H1 (cell line): Measurements from ENCODE around the gene SMYD3. TPM values are rescaled to one million over a fixed set of nuclear protein-coding genes. Genes with fewer than 3 reads are reported as not detected.

Source experiments
- CTCF ChIA-PET: fragments of 300-600 bp; sonication (Branson Sonifier 250); formaldehyde crosslinking; loops from one replicate; lab custom pipeline; 2021; ENCODE audit not compliant: partially characterized antibody; lab: Charles Lee
- POLR2A ChIA-PET: fragments of 300-600 bp; sonication (Branson Sonifier 250); formaldehyde crosslinking; loops from one replicate; lab custom pipeline; 2021; ENCODE audit warnings: inconsistent platforms; ENCODE audit not compliant: partially characterized antibody; lab: Charles Lee
- DNase-seq, 2 experiments: peaks; one replicate each; pipeline versions ENCODE4 v3.0.0 to v3.0.0-alpha.2; 2010 to 2022; ENCODE audit warnings: low spot score in 2 of 2, low read depth in 1 of 2, mixed read lengths in 1 of 2
- FAIRE-seq: peaks from 2 replicates; lab custom pipeline; 2011; peaks lifted over from hg19 to GRCh38; lab: Jason Lieb, UNC
- H2AFZ ChIP-seq: 2 replicates; pipeline ENCODE4 v1.8.1; 2012; ENCODE audit warnings: low read length, inconsistent platforms
- H2AK5ac ChIP-seq: 2 replicates; pipeline ENCODE4 v1.6.1; 2013; ENCODE audit warnings: low read depth, low read length
- H2BK120ac ChIP-seq: replicated peaks from 2 replicates; pipeline ENCODE3; 2013; ENCODE audit warnings: low read depth, low read length, inconsistent platforms
- H2BK12ac ChIP-seq: 2 replicates; pipeline ENCODE4 v1.6.1; 2013; ENCODE audit warnings: low read depth, low read length
- H2BK15ac ChIP-seq: 2 replicates; pipeline ENCODE4 v1.6.1; 2013; ENCODE audit warnings: low read length
- H2BK20ac ChIP-seq: 2 replicates; pipeline ENCODE4 v1.6.1; 2013; ENCODE audit warnings: low read length
- H2BK5ac ChIP-seq: 2 replicates; pipeline ENCODE4 v1.6.1; 2013; ENCODE audit warnings: low read depth, low read length
- H3K14ac ChIP-seq: 2 replicates; pipeline ENCODE4 v1.6.1; 2013; ENCODE audit warnings: inconsistent platforms; ENCODE audit not compliant: insufficient read length
- H3K18ac ChIP-seq: 2 replicates; pipeline ENCODE4 v1.6.1; 2013; ENCODE audit warnings: low read length; ENCODE audit errors: extremely low read depth
- H3K23ac ChIP-seq: 2 replicates; pipeline ENCODE4 v1.6.1; 2013; ENCODE audit warnings: inconsistent platforms; ENCODE audit not compliant: insufficient read length
- H3K23me2 ChIP-seq: 2 replicates; pipeline ENCODE4 v1.6.1; 2013; ENCODE audit warnings: low read depth, low read length
- H3K27ac ChIP-seq: 2 replicates; pipeline ENCODE4 v1.6.1; 2011; ENCODE audit warnings: low read depth, low read length, inconsistent platforms
- H3K27me3 ChIP-seq, 4 experiments: replicated peaks in 1 of 4; 1 replicate in 1 of 4; 2 replicates in 3 of 4; pipeline versions ENCODE4 v1.6.1 to v1.8.1; 2011 to 2013; ENCODE audit warnings: low read length in 3 of 4, mild to moderate bottlenecking in 3 of 4, inconsistent platforms in 2 of 4, mixed read lengths in 2 of 4, moderate library complexity in 1 of 4; ENCODE audit not compliant: control insufficient read depth in 3 of 4, insufficient read depth in 3 of 4; ENCODE audit errors: extremely low read depth in 1 of 4
- H3K36me3 ChIP-seq, 4 experiments: 2 replicates each; pipeline versions ENCODE4 v1.6.1 to v1.8.1; 2011 to 2013; ENCODE audit warnings: mild to moderate bottlenecking in 4 of 4, low read length in 3 of 4, moderate library complexity in 2 of 4, control low read depth in 1 of 4, inconsistent platforms in 1 of 4; ENCODE audit not compliant: insufficient read depth in 4 of 4, control insufficient read depth in 2 of 4
- H3K4ac ChIP-seq: replicated peaks from 2 replicates; pipeline ENCODE3; 2013; ENCODE audit warnings: low read length, low read depth, mixed read lengths, inconsistent platforms; ENCODE audit not compliant: insufficient read length
- H3K4me1 ChIP-seq, 4 experiments: replicated peaks in 1 of 4; 1 replicate in 1 of 4; 2 replicates in 3 of 4; pipeline versions ENCODE4 v1.6.1 to v1.8.1; 2011 to 2013; ENCODE audit warnings: low read length in 3 of 4, inconsistent platforms in 2 of 4, mixed read lengths in 1 of 4; ENCODE audit not compliant: insufficient read depth in 4 of 4, control insufficient read depth in 3 of 4
- H3K4me2 ChIP-seq, 2 experiments: 2 replicates each; pipeline versions ENCODE4 v1.6.1 to v1.8.1; 2011 to 2013; ENCODE audit warnings: low read depth in 2 of 2, low read length in 2 of 2, control low read depth in 1 of 2, inconsistent platforms in 1 of 2, mild to moderate bottlenecking in 1 of 2; ENCODE audit not compliant: insufficient read depth in 1 of 2
- H3K4me3 ChIP-seq, 4 experiments: fragments of 200-600, 300-600 bp in 1 of 4; sonication (generic), shearing (Covaris generic), sonication (Bioruptor Twin) in 1 of 4; 2 replicates each; pipeline versions ENCODE4 v1.5.1 to v1.8.1; 2011 to 2016; ENCODE audit warnings: low read length in 4 of 4, low read depth in 3 of 4, control low read depth in 2 of 4, inconsistent platforms in 2 of 4, mild to moderate bottlenecking in 2 of 4, mixed read lengths in 1 of 4, moderate library complexity in 1 of 4; ENCODE audit not compliant: insufficient read depth in 2 of 4; ENCODE audit errors: extremely low read depth in 1 of 4
- H3K56ac ChIP-seq: replicated peaks from 2 replicates; pipeline ENCODE3; 2013; ENCODE audit warnings: low read depth, mild to moderate bottlenecking, mixed read lengths, low read length, inconsistent platforms; ENCODE audit not compliant: insufficient read length
- H3K79me1 ChIP-seq: 2 replicates; pipeline ENCODE4 v1.6.1; 2013; ENCODE audit warnings: low read depth, low read length, control low read depth
- H3K79me2 ChIP-seq, 2 experiments: 2 replicates each; pipeline versions ENCODE4 v1.6.1 to v1.8.1; 2012 to 2013; ENCODE audit warnings: low read length in 2 of 2, mild to moderate bottlenecking in 2 of 2, inconsistent platforms in 1 of 2; ENCODE audit not compliant: insufficient read depth in 2 of 2, control insufficient read depth in 1 of 2
- H3K9ac ChIP-seq, 4 experiments: replicated peaks in 1 of 4; 1 replicate in 1 of 4; 2 replicates in 3 of 4; pipeline versions ENCODE4 v1.6.1 to v1.8.1; 2011 to 2013; ENCODE audit warnings: low read depth in 3 of 4, low read length in 3 of 4, control low read depth in 2 of 4, mild to moderate bottlenecking in 2 of 4, moderate library complexity in 2 of 4, inconsistent platforms in 1 of 4; ENCODE audit errors: extremely low read depth in 1 of 4
- H3K9me3 ChIP-seq, 2 experiments: 2 replicates each; pipeline versions ENCODE4 v1.6.1 to v1.8.1; 2012 to 2013; ENCODE audit warnings: mild to moderate bottlenecking in 2 of 2, moderate library complexity in 2 of 2, control low read depth in 1 of 2, inconsistent platforms in 1 of 2, low read depth in 1 of 2, low read length in 1 of 2, mixed read lengths in 1 of 2; ENCODE audit not compliant: insufficient read depth in 2 of 2
- H4K20me1 ChIP-seq, 2 experiments: replicated peaks in 1 of 2; 2 replicates each; pipeline versions ENCODE3 to v1.8.1; 2011 to 2013; ENCODE audit warnings: inconsistent platforms in 2 of 2, low read length in 2 of 2, mild to moderate bottlenecking in 1 of 2; ENCODE audit not compliant: insufficient read depth in 2 of 2, control insufficient read depth in 1 of 2
- H4K5ac ChIP-seq: 2 replicates; pipeline ENCODE4 v1.6.1; 2013; ENCODE audit warnings: low read length, low read depth, mixed read lengths, inconsistent platforms; ENCODE audit not compliant: insufficient read length
- H4K8ac ChIP-seq: 2 replicates; pipeline ENCODE4 v1.8.0; 2013; ENCODE audit warnings: mild to moderate bottlenecking, moderate library complexity, low read length, inconsistent platforms; ENCODE audit not compliant: insufficient read depth; ENCODE audit errors: extremely low read depth
- H4K91ac ChIP-seq: replicated peaks from 2 replicates; pipeline ENCODE3; 2013; ENCODE audit warnings: low read length, mixed read lengths, inconsistent platforms; ENCODE audit not compliant: insufficient read length
- BRCA1 ChIP-seq: IDR thresholded peaks from 2 replicates; pipeline ENCODE4 v1.6.1; 2012; ENCODE audit warnings: low read depth, low read length, improper control_type of control experiment
- CEBPB ChIP-seq: IDR thresholded peaks from 2 replicates; pipeline ENCODE4 v1.6.1; 2012; ENCODE audit warnings: low read depth, low read length
- CHD1 ChIP-seq: IDR thresholded peaks from 2 replicates; pipeline ENCODE4 v1.6.1; 2012; ENCODE audit warnings: low read depth, low read length, improper control_type of control experiment
- HDAC6 ChIP-seq: IDR thresholded peaks from one replicate; pipeline ENCODE4 v1.7.1; 2012; ENCODE audit warnings: low read depth, mild to moderate bottlenecking, inconsistent platforms, low read length, moderate library complexity
- PHF8 ChIP-seq: fragments of 200-600 bp; sonication (generic); conservative IDR thresholded peaks from 2 replicates; pipeline ENCODE4 v1.7.1; 2012; ENCODE audit warnings: low read depth, mild to moderate bottlenecking, inconsistent platforms, low read length, moderate library complexity
- RAD21 ChIP-seq, 2 experiments: IDR thresholded peaks in 1 of 2; conservative IDR thresholded peaks in 1 of 2; 2 replicates each; pipeline ENCODE4 v1.6.1; 2011; ENCODE audit warnings: low read depth in 2 of 2, low read length in 2 of 2, improper control_type of control experiment in 1 of 2, inconsistent platforms in 1 of 2, mild to moderate bottlenecking in 1 of 2, moderate library complexity in 1 of 2
- TAF1 ChIP-seq: IDR thresholded peaks from 2 replicates; pipeline ENCODE4 v1.6.1; 2011; ENCODE audit warnings: mild to moderate bottlenecking, low read depth, low read length
- TAF7 ChIP-seq: optimal IDR thresholded peaks from 2 replicates; pipeline ENCODE3; 2011; ENCODE audit warnings: low read depth, mild to moderate bottlenecking, inconsistent platforms, low read length, moderate library complexity, borderline replicate concordance
- TBP ChIP-seq: IDR thresholded peaks from 2 replicates; pipeline ENCODE4 v1.6.1; 2011; ENCODE audit warnings: low read depth, low read length, improper control_type of control experiment
- ZNF274 ChIP-seq: IDR thresholded peaks from 2 replicates; pipeline ENCODE4 v1.7.0; 2012; ENCODE audit warnings: low read length, borderline replicate concordance; ENCODE audit errors: extremely low read depth
- WGBS, 2 experiments: shearing (Covaris generic) in 1 of 2; methylation state at CpG; one replicate each; pipeline versions ENCODE4 v1.1.6 to v1.1.7; 2013 to 2015; ENCODE audit warnings: low lambda C conversion rate in 2 of 2, mixed read lengths in 2 of 2, inconsistent platforms in 1 of 2, low coverage in 1 of 2, missing lambda C conversion rate in 1 of 2; ENCODE audit not compliant: insufficient replicate concordance in 2 of 2, insufficient coverage in 1 of 2, insufficient read length in 1 of 2; ENCODE audit errors: extremely low coverage in 1 of 2, missing lambda C conversion rate in 1 of 2; 5-methylcytosine and 5-hydroxymethylcytosine counted together
- polyA plus RNA-seq, 7 experiments: library from polyadenylated mRNA; depleted of rRNA in 3 of 7; stranded (reverse) in 5 of 7; unstranded in 2 of 7; fragments of >200 nt in 5 of 7; fragments of 200-250 nt in 2 of 7; gene quantifications; 1 replicate in 5 of 7; 2 replicates in 1 of 7; 4 replicates in 1 of 7; pipeline versions ENCODE4 v1.2.1 to v1.2.3, GENCODE V29; 2011 to 2013; ENCODE audit warnings: missing spikeins in 2 of 7, mixed read lengths in 2 of 7
- total RNA-seq: library from RNA; stranded (reverse); fragmentation: NEBNext Ultra II Directional; extraction: Animal tissue kit (Norgen Biotek cat#: 25700); gene quantifications from 2 replicates; pipeline ENCODE4 v1.2.1, GENCODE V29; 2021

Gene SMYD3
- total and polyA plus RNA-seq, 2 of the 8 experiments (the other 6 are each of a cell fraction or from before 2014, with no cell fraction given): 17.3 to 25.4 TPM

- H2BK20ac ChIP-seq: no peak overlapping the region
- FAIRE-seq: no peak
- WGBS, 2 experiments: 89% methylated on average over 3 of the region's 3 CpGs; no CpG with 5 or more reads in 1 of the 2 experiments
- no peak overlapping the region for H3K18ac ChIP-seq
- no peak overlapping the region for H2BK15ac ChIP-seq
- no peak for DNase-seq
- no peaks in the 10 kb centered on the region for H3K9me3 ChIP-seq
- no peak overlapping the region for H3K23ac ChIP-seq
- no peaks in the 10 kb centered on the region for H3K27me3 ChIP-seq
- H3K36me3 ChIP-seq: no peaks in the 10 kb centered on the region
- H3K4me2 ChIP-seq: no peak overlapping the region
- H2BK120ac ChIP-seq: no peak overlapping the region
- CTCF ChIA-PET: no interaction called here
- no peak overlapping the region for H2BK12ac ChIP-seq
- no peak overlapping the region for H3K27ac ChIP-seq
- H3K4ac ChIP-seq: no peak overlapping the region
- H3K79me2 ChIP-seq: no peaks in the 10 kb centered on the region
- POLR2A ChIA-PET: no interaction called here
- no peak overlapping the region for H3K56ac ChIP-seq
- no peaks in the 10 kb centered on the region for H3K79me1 ChIP-seq
- H3K23me2 ChIP-seq: no peaks in the 10 kb centered on the region
- no peak overlapping the region for H4K5ac ChIP-seq
- no peak overlapping the region for H2AK5ac ChIP-seq
- no peaks in the 10 kb centered on the region for H4K20me1 ChIP-seq
- no peak overlapping the region for H3K9ac ChIP-seq
- 0 out of 7 replicates have a peak, but pooled peaks cover 0 to 2% (median 0%) of the 10 kb centered on the region in 4 experiments for H3K4me1 ChIP-seq
- no peak overlapping the region for H3K14ac ChIP-seq
- H3K4me3 ChIP-seq: no peak overlapping the region
- no peak overlapping the region for H2AFZ ChIP-seq
- no peak overlapping the region for H4K91ac ChIP-seq
- H4K8ac ChIP-seq: no peak overlapping the region
- no peak overlapping the region for H2BK5ac ChIP-seq
- no peak for TF ChIP-seq RAD21 (IDR thresholded peaks at IDR 0.05 in 1 of 2, conservative IDR thresholded peaks at IDR 0.05 in 1 of 2; ENCODE audit: low read depth in 2 of 2, low read length in 2 of 2)
- no peak for TF ChIP-seq HDAC6
- no peak for TF ChIP-seq CHD1
- TF ChIP-seq CEBPB: no peak
- TF ChIP-seq PHF8: no peak
- TF ChIP-seq ZNF274: no peak
- no peak for TF ChIP-seq TBP
- TF ChIP-seq BRCA1: no peak
- no peak for TF ChIP-seq TAF1
- TF ChIP-seq TAF7: no peak
These were observed 580.2 kb downstream of the SMYD3 start for GRCh38 chr1:245926888-245927287.
